Activated naive CD8-positive, alpha-beta T cell treated with anti-CD3 and anti-CD28 coated beads, Interleukin-2, amount 50 U/mL, for 24 hours (primary cell): ENCODE measurements around the gene CCL21.

Source experiments
- ATAC-seq: fragments of 150-1000 bp; cut with Tn5 transposase; one replicate; pipeline ENCODE4 v1.10.0; 2021
- DNase-seq: peaks from one replicate; pipeline ENCODE4 v3.0.0; 2021
- H3K27ac Mint-ChIP-seq: one replicate; pipeline ENCODE4 v1.8.0; 2021; ENCODE audit warnings: mild to moderate bottlenecking, mixed read lengths
- H3K27me3 Mint-ChIP-seq: one replicate; pipeline ENCODE4 v1.8.0; 2021; ENCODE audit warnings: mixed read lengths
- H3K36me3 Mint-ChIP-seq: one replicate; pipeline ENCODE4 v1.8.0; 2021; ENCODE audit warnings: low read depth, mixed read lengths
- H3K4me1 Mint-ChIP-seq: one replicate; pipeline ENCODE4 v1.8.0; 2021; ENCODE audit warnings: mixed read lengths
- H3K4me3 Mint-ChIP-seq: one replicate; pipeline ENCODE4 v1.8.0; 2021; ENCODE audit warnings: mild to moderate bottlenecking, moderate library complexity, mixed read lengths
- H3K9me3 Mint-ChIP-seq: one replicate; pipeline ENCODE4 v1.8.0; 2021; ENCODE audit warnings: mixed read lengths

CCL21 gene

GRCh38 chr9:34690983-34691935 lies 18.7 kb downstream of the CCL21 start, which contains the start of gene CCL19:
Gene CCL19, minus strand, starts transcription at chr9:34691276. Its CDS starts 137 bp downstream, at chr9:34691139.
- Mint-ChIP-seq H3K36me3 (no peaks in the 10 kb centered on the region), H3K4me1 (no peaks in the 10 kb centered on the region), H3K27ac (no peak within 1 kb of the TSS), H3K4me3 (no peak within 1 kb of the TSS), H3K9me3 (no peaks in the 10 kb centered on the region), H3K27me3 (no peaks in the 10 kb centered on the region)
- DNase-seq (no peak), ATAC-seq (no peak)

GRCh38 chr9:34689512-34689911 lies 20.4 kb downstream of the CCL21 start:
- ATAC-seq (no peak), DNase-seq (no peak)
- no peak overlapping the region for H3K27ac Mint-ChIP-seq
- H3K9me3 Mint-ChIP-seq = no peaks in the 10 kb centered on the region
- H3K4me1 Mint-ChIP-seq = no peaks in the 10 kb centered on the region
- no peaks in the 10 kb centered on the region for H3K36me3 Mint-ChIP-seq
- H3K4me3 Mint-ChIP-seq = no peak overlapping the region
- no peaks in the 10 kb centered on the region for H3K27me3 Mint-ChIP-seq

GRCh38 chr9:34689116-34689470 lies 20.8 kb downstream of the CCL21 start:
- H3K9me3 Mint-ChIP-seq = no peaks in the 10 kb centered on the region
- H3K4me1 Mint-ChIP-seq = peaks cover 3% of the 10 kb centered on the region
- H3K36me3 Mint-ChIP-seq = no peaks in the 10 kb centered on the region
- H3K4me3 Mint-ChIP-seq = no peak overlapping the region
- no peaks in the 10 kb centered on the region for H3K27me3 Mint-ChIP-seq
- no peak for DNase-seq
- H3K27ac Mint-ChIP-seq = no peak overlapping the region
- ATAC-seq = no peak

GRCh38 chr9:34688329-34689115 lies 21.4 kb downstream of the CCL21 start:
- Mint-ChIP-seq H3K9me3 (no peaks in the 10 kb centered on the region), H3K4me3 (no peak overlapping the region), H3K36me3 (no peaks in the 10 kb centered on the region), H3K27ac (no peak overlapping the region), H3K27me3 (no peaks in the 10 kb centered on the region), H3K4me1 (peaks cover 5% of the 10 kb centered on the region)
- DNase-seq = no peak
- ATAC-seq = no peak

- DNase-seq = no peak
- Mint-ChIP-seq H3K27me3 (no peaks in the 10 kb centered on the region), H3K4me1 (peaks cover 5% of the 10 kb centered on the region), H3K27ac (no peak overlapping the region), H3K36me3 (no peaks in the 10 kb centered on the region), H3K9me3 (no peaks in the 10 kb centered on the region), H3K4me3 (no peak overlapping the region)
- no peak for ATAC-seq
Measured at GRCh38 chr9:34687276-34688030, 22.5 kb downstream of the CCL21 start.

- no peak for ATAC-seq
- H3K4me3 Mint-ChIP-seq = no peak overlapping the region
- H3K9me3 Mint-ChIP-seq = no peaks in the 10 kb centered on the region
- no peak for DNase-seq
- H3K27me3 Mint-ChIP-seq = no peaks in the 10 kb centered on the region
- H3K36me3 Mint-ChIP-seq = no peaks in the 10 kb centered on the region
- H3K4me1 Mint-ChIP-seq = peaks cover 5% of the 10 kb centered on the region
- H3K27ac Mint-ChIP-seq = no peak overlapping the region
Measured at GRCh38 chr9:34686732-34687131, 23.2 kb downstream of the CCL21 start.

GRCh38 chr9:34686231-34686630 lies 23.7 kb downstream of the CCL21 start:
- Mint-ChIP-seq H3K27ac (no peak overlapping the region), H3K4me1 (peaks cover 5% of the 10 kb centered on the region)

GRCh38 chr9:34685591-34685990 lies 24.3 kb downstream of the CCL21 start:
- no peak for DNase-seq
- H3K36me3 Mint-ChIP-seq = no peaks in the 10 kb centered on the region
- no peak overlapping the region for H3K27ac Mint-ChIP-seq
- H3K9me3 Mint-ChIP-seq = no peaks in the 10 kb centered on the region
- H3K4me3 Mint-ChIP-seq = no peak overlapping the region
- H3K27me3 Mint-ChIP-seq = no peaks in the 10 kb centered on the region
- no peak for ATAC-seq
- H3K4me1 Mint-ChIP-seq = peaks cover 5% of the 10 kb centered on the region

More at GRCh38 chr9:34686231-34686630, 23.7 kb downstream of the CCL21 start:
- H3K36me3 Mint-ChIP-seq = no peaks in the 10 kb centered on the region
- DNase-seq (no peak), ATAC-seq (no peak)
- no peaks in the 10 kb centered on the region for H3K27me3 Mint-ChIP-seq
- H3K4me3 Mint-ChIP-seq = no peak overlapping the region
- no peaks in the 10 kb centered on the region for H3K9me3 Mint-ChIP-seq

- no peak overlapping the region for H3K4me3 Mint-ChIP-seq
Measured at GRCh38 chr9:34684816-34685215, 25.1 kb downstream of the CCL21 start.

GRCh38 chr9:34684145-34684544 lies 25.8 kb downstream of the CCL21 start:
- H3K27me3 Mint-ChIP-seq = no peaks in the 10 kb centered on the region
- H3K4me3 Mint-ChIP-seq = no peak overlapping the region
- H3K36me3 Mint-ChIP-seq = no peaks in the 10 kb centered on the region
- H3K27ac Mint-ChIP-seq = no peak overlapping the region
- ATAC-seq (peak; percentile 94), DNase-seq (peak; percentile 16)
- H3K9me3 Mint-ChIP-seq = no peaks in the 10 kb centered on the region
- H3K4me1 Mint-ChIP-seq = peaks cover 5% of the 10 kb centered on the region

More at GRCh38 chr9:34684816-34685215, 25.1 kb downstream of the CCL21 start:
- Mint-ChIP-seq H3K27ac (no peak overlapping the region), H3K36me3 (no peaks in the 10 kb centered on the region), H3K4me1 (peaks cover 5% of the 10 kb centered on the region), H3K27me3 (no peaks in the 10 kb centered on the region), H3K9me3 (no peaks in the 10 kb centered on the region)
- no peak for DNase-seq
- no peak for ATAC-seq

- ATAC-seq = no peak
- no peaks in the 10 kb centered on the region for H3K36me3 Mint-ChIP-seq
- no peak overlapping the region for H3K27ac Mint-ChIP-seq
- no peak overlapping the region for H3K4me3 Mint-ChIP-seq
- H3K9me3 Mint-ChIP-seq = no peaks in the 10 kb centered on the region
- no peaks in the 10 kb centered on the region for H3K4me1 Mint-ChIP-seq
- no peaks in the 10 kb centered on the region for H3K27me3 Mint-ChIP-seq
- no peak for DNase-seq
Measured at GRCh38 chr9:34675869-34676268, 34.1 kb downstream of the CCL21 start.

- no peaks in the 10 kb centered on the region for H3K4me1 Mint-ChIP-seq
- H3K4me3 Mint-ChIP-seq = no peak overlapping the region
- no peak overlapping the region for H3K27ac Mint-ChIP-seq
- ATAC-seq (peak; percentile 81), DNase-seq (peak; percentile 75)
- no peaks in the 10 kb centered on the region for H3K27me3 Mint-ChIP-seq
- H3K9me3 Mint-ChIP-seq = peaks cover 3% of the 10 kb centered on the region
- H3K36me3 Mint-ChIP-seq = no peaks in the 10 kb centered on the region
Measured at GRCh38 chr9:34675048-34675714, 34.8 kb downstream of the CCL21 start.

- Mint-ChIP-seq H3K27ac (no peak overlapping the region), H3K9me3 (peaks cover 8% of the 10 kb centered on the region), H3K27me3 (no peaks in the 10 kb centered on the region), H3K36me3 (no peaks in the 10 kb centered on the region), H3K4me3 (no peak overlapping the region), H3K4me1 (no peaks in the 10 kb centered on the region)
- DNase-seq (no peak), ATAC-seq (no peak)
Measured at GRCh38 chr9:34674440-34674839, 35.5 kb downstream of the CCL21 start.

- H3K36me3 Mint-ChIP-seq = no peaks in the 10 kb centered on the region
- peaks cover 13% of the 10 kb centered on the region for H3K9me3 Mint-ChIP-seq
- H3K27me3 Mint-ChIP-seq = no peaks in the 10 kb centered on the region
- no peak overlapping the region for H3K27ac Mint-ChIP-seq
- no peaks in the 10 kb centered on the region for H3K4me1 Mint-ChIP-seq
- no peak overlapping the region for H3K4me3 Mint-ChIP-seq
- DNase-seq (no peak), ATAC-seq (no peak)
Measured at GRCh38 chr9:34671307-34671706, 38.6 kb downstream of the CCL21 start.
